ENCODE data around the gene NUDT8.

NUDT8 gene

DNA sequence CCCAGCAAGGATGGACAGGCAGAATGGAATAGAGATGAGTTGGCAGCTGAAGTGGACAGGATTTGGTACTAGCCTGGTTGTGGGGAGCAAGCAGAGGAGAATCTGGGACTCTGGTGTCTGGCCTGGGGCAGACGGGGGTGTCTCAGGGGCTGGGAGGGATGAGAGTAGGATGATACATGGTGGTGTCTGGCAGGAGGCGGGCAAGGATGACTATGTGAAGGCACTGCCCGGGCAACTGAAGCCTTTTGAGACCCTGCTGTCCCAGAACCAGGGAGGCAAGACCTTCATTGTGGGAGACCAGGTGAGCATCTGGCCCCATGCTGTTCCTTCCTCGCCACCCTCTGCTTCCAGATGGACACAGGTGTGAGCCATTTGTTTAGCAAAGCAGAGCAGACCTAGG is 43.8 kb downstream of the NUDT8 start:
- no peak for DNase-seq

DNA sequence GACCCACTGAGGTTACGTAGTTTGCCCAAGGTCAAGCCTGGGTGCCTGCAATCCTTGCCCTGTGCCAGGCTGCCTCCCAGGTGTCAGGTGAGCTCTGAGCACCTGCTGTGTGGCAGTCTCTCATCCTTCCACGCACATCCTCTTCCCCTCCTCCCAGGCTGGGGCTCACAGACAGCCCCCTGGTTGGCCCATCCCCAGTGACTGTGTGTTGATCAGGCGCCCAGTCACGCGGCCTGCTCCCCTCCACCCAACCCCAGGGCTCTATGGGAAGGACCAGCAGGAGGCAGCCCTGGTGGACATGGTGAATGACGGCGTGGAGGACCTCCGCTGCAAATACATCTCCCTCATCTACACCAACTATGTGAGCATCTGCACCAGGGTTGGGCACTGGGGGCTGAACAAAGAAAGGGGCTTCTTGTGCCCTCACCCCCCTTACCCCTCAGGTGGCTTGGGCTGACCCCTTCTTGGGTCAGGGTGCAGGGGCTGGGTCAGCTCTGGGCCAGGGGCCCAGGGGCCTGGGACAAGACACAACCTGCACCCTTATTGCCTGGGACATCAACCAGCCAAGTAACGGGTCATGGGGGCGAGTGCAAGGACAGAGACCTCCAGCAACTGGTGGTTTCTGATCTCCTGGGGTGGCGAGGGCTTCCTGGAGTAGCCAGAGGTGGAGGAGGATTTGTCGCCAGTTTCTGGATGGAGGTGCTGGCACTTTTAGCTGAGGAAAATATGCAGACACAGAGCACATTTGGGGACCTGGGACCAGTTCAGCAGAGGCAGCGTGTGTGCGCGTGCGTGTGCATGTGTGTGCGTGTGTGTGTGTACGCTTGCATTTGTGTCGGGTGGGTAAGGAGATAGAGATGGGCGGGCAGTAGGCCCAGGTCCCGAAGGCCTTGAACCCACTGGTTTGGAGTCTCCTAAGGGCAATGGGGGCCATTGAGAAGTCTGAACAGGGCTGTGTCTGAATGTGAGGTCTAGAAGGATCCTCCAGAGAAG is 44.6 kb downstream of the NUDT8 start:
- no peak for DNase-seq

DNA sequence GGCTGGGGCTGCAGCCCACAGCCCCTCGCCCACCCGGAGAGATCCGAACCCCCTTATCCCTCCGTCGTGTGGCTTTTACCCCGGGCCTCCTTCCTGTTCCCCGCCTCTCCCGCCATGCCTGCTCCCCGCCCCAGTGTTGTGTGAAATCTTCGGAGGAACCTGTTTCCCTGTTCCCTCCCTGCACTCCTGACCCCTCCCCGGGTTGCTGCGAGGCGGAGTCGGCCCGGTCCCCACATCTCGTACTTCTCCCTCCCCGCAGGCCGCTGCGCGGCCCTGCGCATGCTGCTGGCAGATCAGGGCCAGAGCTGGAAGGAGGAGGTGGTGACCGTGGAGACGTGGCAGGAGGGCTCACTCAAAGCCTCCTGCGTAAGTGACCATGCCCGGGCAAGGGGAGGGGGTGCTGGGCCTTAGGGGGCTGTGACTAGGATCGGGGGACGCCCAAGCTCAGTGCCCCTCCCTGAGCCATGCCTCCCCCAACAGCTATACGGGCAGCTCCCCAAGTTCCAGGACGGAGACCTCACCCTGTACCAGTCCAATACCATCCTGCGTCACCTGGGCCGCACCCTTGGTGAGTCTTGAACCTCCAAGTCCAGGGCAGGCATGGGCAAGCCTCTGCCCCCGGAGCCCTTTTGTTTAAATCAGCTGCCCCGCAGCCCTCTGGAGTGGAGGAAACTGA is 45.4 kb downstream of the NUDT8 start:
- no peak for DNase-seq

DNA sequence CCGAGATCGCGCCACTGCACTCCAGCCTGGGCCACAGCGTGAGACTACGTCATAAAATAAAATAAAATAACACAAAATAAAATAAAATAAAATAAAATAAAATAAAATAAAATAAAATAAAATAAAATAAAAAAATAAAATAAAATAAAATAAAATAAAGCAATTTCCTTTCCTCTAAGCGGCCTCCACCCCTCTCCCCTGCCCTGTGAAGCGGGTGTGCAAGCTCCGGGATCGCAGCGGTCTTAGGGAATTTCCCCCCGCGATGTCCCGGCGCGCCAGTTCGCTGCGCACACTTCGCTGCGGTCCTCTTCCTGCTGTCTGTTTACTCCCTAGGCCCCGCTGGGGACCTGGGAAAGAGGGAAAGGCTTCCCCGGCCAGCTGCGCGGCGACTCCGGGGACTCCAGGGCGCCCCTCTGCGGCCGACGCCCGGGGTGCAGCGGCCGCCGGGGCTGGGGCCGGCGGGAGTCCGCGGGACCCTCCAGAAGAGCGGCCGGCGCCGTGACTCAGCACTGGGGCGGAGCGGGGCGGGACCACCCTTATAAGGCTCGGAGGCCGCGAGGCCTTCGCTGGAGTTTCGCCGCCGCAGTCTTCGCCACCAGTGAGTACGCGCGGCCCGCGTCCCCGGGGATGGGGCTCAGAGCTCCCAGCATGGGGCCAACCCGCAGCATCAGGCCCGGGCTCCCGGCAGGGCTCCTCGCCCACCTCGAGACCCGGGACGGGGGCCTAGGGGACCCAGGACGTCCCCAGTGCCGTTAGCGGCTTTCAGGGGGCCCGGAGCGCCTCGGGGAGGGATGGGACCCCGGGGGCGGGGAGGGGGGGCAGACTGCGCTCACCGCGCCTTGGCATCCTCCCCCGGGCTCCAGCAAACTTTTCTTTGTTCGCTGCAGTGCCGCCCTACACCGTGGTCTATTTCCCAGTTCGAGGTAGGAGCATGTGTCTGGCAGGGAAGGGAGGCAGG is 46.2 kb downstream of the NUDT8 start, which contains the start of gene GSTP1:
Gene GSTP1, plus strand, starts transcription at position 566 of the 958 bp plus-strand sequence. Its CDS starts 32 bp downstream, at position 598.
- DNase-seq, result no peak

DNA sequence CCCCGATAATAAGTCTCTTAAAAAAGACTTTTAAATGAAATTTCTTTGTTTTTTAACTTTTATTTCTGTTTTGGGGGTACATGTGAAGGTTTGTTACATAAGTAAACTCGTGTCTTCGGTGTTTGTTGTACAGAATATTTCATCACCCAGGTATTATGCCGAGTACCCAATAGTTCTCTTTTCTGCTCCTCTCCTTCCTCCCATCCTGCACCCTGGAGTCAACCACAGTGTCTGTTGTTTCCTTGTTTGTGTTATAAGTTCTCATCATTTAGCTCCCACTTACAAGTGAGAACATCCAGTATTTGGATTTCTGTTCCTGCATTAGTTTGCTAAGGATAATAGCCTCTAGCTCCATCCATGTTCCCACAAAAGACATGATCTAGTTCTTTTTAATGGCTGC is 47.7 kb downstream of the NUDT8 start:
- no peak for DNase-seq

DNA sequence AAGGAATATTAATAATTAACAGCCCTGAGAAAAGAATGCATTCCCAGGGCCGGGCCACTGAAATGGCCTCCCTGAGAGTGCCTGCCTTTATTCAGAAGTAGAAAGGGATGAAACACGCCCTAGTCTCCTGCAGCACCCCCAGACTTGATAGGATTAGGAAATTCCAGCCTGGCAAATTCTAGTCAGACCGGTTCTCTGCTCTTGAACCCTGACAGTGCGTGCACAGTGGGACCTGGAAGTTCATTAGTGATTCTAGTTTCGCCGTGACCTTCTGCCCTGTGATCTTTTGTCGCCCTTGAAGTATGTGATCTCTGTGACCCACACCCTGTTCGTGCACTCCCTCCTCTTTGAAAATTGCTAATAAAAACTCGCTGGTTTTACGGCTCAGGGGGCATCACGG is 48.3 kb downstream of the NUDT8 start:
- no peak for DNase-seq

DNA sequence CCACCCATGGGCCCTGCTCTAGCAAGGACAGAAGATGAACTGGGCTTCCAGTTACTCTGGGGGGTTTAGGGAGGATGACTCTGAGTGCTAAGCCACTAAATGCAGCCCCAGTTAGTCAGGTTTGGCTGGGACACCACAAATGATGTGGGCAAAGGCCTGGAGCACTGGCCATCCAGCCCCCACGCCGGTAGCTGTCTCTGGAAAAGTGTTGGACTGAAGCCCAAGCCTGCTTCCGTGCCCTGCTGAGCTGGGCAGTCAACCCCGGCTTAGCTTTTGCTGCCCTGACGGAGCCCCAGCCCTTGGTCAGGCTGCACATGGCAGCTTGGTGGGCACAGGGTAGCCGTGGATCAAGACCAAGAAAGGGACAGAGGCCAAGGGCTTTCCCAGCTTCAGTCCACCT is 51.8 kb downstream of the NUDT8 start:
- DNase-seq, result no peak
